ENCODE results near the gene RGS12. TPM values are rescaled to one million over a fixed set of nuclear protein-coding genes. Genes with fewer than 3 reads are reported as not detected.

Gene RGS12
- total RNA-seq, 1 donor from 2014 or later = 10.6 TPM

GRCh38 chr4:3261411-3262207 lies 31.2 kb upstream of the RGS12 start:
- TF ChIP-seq CTCF (IDR thresholded peaks at IDR 0.05) = no peak
- DNase-seq (no peak), ATAC-seq (ENCODE audit: low read depth) (no peak)
- Mint-ChIP-seq H3K27me3 (no peaks in the 10 kb centered on the region), H3K4me1 (peaks cover 21% of the 10 kb centered on the region), H3K9me3 (no peaks in the 10 kb centered on the region), H3K27ac (no peak overlapping the region), H3K4me3 (no peak overlapping the region), H3K36me3 (ENCODE audit: low read depth) (no peaks in the 10 kb centered on the region)
- CTCF ChIA-PET = no interaction called here
- intact Hi-C loops (cut with micrococcal nuclease) = no loop called here
- POLR2A ChIA-PET = no interaction called here

GRCh38 chr4:3262208-3263052 lies 30.4 kb upstream of the RGS12 start:
- no peak for DNase-seq
- ChIA-PET POLR2A (no interaction called here), CTCF (no interaction called here)
- intact Hi-C loops (cut with micrococcal nuclease) = no loop called here
- ATAC-seq (ENCODE audit: low read depth) = no peak
- H3K27ac Mint-ChIP-seq = no peak overlapping the region
- no peak for TF ChIP-seq CTCF (IDR thresholded peaks at IDR 0.05)
- no peaks in the 10 kb centered on the region for H3K27me3 Mint-ChIP-seq
- H3K9me3 Mint-ChIP-seq = no peaks in the 10 kb centered on the region
- H3K36me3 Mint-ChIP-seq (ENCODE audit: low read depth) = no peaks in the 10 kb centered on the region
- no peak overlapping the region for H3K4me3 Mint-ChIP-seq
- H3K4me1 Mint-ChIP-seq = peaks cover 12% of the 10 kb centered on the region

GRCh38 chr4:3263053-3263875 lies 29.6 kb upstream of the RGS12 start:
- Mint-ChIP-seq H3K4me3 (no peak overlapping the region), H3K36me3 (ENCODE audit: low read depth) (no peaks in the 10 kb centered on the region), H3K27me3 (no peaks in the 10 kb centered on the region), H3K27ac (no peak overlapping the region), H3K4me1 (peaks cover 4% of the 10 kb centered on the region), H3K9me3 (no peaks in the 10 kb centered on the region)
- intact Hi-C loops (cut with micrococcal nuclease) = no loop called here
- CTCF ChIA-PET = no interaction called here
- no peak for ATAC-seq (ENCODE audit: low read depth)
- no peak for DNase-seq
- TF ChIP-seq CTCF (IDR thresholded peaks at IDR 0.05) = no peak
- POLR2A ChIA-PET = no interaction called here

- no peaks in the 10 kb centered on the region for H3K27me3 Mint-ChIP-seq
- ATAC-seq (ENCODE audit: low read depth) = no peak
- H3K4me1 Mint-ChIP-seq = no peaks in the 10 kb centered on the region
- intact Hi-C loops (cut with micrococcal nuclease) = no loop called here
- no peak overlapping the region for H3K4me3 Mint-ChIP-seq
- no peaks in the 10 kb centered on the region for H3K36me3 Mint-ChIP-seq (ENCODE audit: low read depth)
- no peak overlapping the region for H3K27ac Mint-ChIP-seq
- POLR2A ChIA-PET = no interaction called here
- no peak for TF ChIP-seq CTCF (IDR thresholded peaks at IDR 0.05)
- no peaks in the 10 kb centered on the region for H3K9me3 Mint-ChIP-seq
- CTCF ChIA-PET = no interaction called here
- no peak for DNase-seq
Measured at GRCh38 chr4:3263876-3264193, 29.0 kb upstream of the RGS12 start.

GRCh38 chr4:3266076-3266475 lies 26.7 kb upstream of the RGS12 start:
- H3K4me1 Mint-ChIP-seq = no peaks in the 10 kb centered on the region
- intact Hi-C loops (cut with micrococcal nuclease) = no loop called here

More at GRCh38 chr4:3266076-3266475, 26.7 kb upstream of the RGS12 start:
- Mint-ChIP-seq H3K27ac (no peak overlapping the region), H3K36me3 (ENCODE audit: low read depth) (no peaks in the 10 kb centered on the region), H3K4me3 (no peak overlapping the region), H3K27me3 (no peaks in the 10 kb centered on the region), H3K9me3 (no peaks in the 10 kb centered on the region)
- ChIA-PET POLR2A (no interaction called here), CTCF (no interaction called here)
- TF ChIP-seq CTCF (IDR thresholded peaks at IDR 0.05) = no peak
- DNase-seq (no peak), ATAC-seq (ENCODE audit: low read depth) (no peak)

Data from activated B cell treated with CpG ODN at 0.5 μM for 24 hours (primary cell).